ENCODE data around the gene SORBS1.

Gene SORBS1

DNA sequence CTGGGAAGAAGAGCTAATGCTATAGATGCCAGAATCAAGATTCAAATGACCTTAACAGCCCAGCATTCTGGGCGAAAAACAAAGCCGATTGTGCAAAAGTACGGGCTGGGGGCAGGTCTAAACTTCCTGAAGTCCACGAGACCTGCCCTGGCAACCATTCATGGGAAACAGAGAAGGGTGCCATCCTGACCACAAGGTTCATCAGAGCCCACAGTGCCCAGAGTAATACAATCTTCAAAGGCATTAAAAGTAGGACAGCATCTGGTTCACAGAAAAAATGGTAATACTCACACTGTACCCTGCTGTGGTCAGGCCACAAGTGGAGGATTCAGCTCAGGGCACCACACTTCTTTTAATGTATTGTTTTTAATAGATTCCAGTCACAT lies 36.1 kb downstream of the SORBS1 start:
- no peak for DNase-seq
- TF ChIP-seq GATA1 (IDR thresholded peaks at IDR 0.05; ENCODE audit: low read depth, low read length) = no peak

DNA sequence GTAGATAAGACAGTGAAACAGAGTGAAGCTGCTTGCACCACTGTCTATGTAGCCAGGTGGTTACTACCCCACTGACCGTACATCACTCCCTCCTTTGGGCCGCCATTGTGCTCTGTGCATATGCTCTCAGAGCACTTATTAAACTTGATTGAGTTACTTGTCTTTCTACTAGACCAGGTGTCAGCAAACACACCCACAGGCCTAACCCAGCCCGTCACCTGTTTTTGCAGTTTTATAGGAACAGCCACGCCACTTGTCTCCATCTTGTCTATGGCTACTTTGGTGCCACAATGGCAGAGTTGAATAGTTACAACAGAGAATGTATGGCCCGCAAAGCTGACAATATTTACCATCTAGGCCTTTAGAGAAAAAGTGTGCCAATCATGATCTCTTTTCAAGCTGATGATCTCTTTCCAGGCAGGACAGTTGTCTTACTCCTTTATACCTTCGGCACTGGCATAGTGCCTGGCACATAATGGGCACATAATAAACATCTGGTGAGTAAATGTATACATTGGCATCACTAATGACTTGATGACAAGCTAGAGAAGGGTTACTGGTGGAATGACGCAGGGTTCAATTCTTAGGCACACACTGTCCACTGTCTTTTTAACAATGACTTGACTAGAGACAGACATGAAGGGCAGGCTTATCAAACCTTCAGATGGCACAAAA lies 36.7 kb downstream of the SORBS1 start:
- TF ChIP-seq GATA1 (IDR thresholded peaks at IDR 0.05; ENCODE audit: low read depth, low read length) (no peak), POLR2A (IDR thresholded peaks at IDR 0.05; ENCODE audit: low read length) (no peak)
- no peak for DNase-seq

DNA sequence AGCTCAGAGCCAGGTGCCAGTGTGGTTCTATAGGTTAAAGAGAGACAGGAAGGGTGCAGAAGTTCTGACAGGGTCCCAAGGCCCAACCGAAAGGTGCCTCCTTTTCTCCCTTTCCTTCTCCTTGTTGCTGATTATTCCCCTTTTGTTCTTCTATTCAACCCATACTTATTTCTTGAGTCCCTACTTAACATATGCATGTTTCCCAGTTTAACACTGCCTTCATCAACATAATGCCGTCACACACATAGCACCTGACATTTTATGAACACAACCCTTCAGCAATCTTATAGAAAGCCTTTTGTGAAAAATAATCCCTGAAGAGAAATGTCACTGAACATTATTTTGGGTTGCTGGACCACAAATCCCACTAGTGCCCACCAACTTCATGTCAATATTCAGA lies 39.1 kb downstream of the SORBS1 start:
- no peak for TF ChIP-seq GATA1 (IDR thresholded peaks at IDR 0.05; ENCODE audit: low read depth, low read length)
- TF ChIP-seq POLR2A (IDR thresholded peaks at IDR 0.05; ENCODE audit: low read length) = no peak
- no peak for DNase-seq

DNA sequence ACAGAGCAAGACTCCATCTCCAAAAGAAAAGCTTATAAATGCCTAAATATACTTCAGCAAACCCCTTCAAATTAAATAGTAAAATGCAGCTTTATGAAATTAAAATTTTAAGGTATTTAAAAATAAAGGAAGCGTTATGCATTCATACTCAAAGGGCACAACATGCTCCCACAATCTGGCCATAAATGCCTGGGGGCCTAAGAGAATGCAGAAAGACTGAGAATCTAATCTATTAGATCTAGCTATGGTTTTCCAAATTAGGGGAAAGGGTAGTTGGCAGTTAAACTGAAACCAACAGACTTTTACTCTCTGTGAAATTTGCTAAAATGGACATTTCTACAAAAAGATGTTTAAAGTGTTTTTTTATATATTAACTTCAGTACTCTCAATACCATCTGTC lies 40.6 kb downstream of the SORBS1 start:
- no peak for DNase-seq
- TF ChIP-seq GATA1 (IDR thresholded peaks at IDR 0.05; ENCODE audit: low read depth, low read length) (no peak), POLR2A (IDR thresholded peaks at IDR 0.05; ENCODE audit: low read length) (no peak)

DNA sequence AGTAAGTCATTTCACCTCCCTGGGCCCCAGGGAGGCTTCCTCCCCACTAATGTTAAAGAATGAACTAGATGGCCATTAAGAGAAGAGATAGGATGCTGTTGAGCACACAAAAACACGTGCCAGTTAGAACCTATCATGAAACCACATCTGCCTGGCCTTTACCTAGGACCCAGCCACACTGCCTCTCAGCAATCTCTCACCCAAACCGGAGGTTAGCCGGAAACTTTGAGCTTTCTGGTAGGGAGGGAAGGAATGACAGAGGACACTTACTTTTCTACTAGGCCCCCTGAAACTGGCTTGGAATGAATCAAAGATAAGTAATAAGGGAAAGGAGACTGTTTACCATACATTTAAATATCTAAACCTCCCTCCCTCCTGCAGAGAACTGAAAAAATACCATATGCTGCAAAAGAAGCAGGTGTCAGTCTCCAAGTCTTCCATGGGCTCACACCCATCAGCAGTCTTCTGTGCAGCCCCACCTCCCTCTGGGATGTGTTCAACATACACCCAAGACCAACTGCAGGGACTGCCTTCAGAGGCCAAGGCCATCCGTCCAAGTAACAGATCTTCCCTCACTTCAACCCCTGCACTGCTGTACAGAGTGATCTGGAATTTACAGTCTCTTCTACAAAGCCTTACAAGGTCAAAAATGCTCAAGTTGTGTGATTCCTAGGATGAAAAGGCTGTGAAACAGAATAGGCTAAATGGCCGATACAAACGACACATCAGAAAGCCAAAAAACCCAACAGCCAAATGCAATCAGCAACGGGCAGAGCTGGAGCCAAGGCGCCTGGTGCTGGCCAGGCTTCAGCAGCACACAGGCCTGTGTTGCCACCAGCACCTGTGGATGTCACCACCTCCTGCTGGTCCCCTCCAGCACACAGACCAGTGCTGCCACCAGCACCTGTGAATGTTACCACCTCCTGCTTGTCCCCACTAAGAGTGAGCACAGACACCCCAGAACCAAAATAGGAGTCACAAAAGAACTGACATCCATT lies 42.4 kb downstream of the SORBS1 start:
- TF ChIP-seq POLR2A (IDR thresholded peaks at IDR 0.05; ENCODE audit: low read length) (no peak), GATA1 (IDR thresholded peaks at IDR 0.05; ENCODE audit: low read depth, low read length) (no peak)

DNA sequence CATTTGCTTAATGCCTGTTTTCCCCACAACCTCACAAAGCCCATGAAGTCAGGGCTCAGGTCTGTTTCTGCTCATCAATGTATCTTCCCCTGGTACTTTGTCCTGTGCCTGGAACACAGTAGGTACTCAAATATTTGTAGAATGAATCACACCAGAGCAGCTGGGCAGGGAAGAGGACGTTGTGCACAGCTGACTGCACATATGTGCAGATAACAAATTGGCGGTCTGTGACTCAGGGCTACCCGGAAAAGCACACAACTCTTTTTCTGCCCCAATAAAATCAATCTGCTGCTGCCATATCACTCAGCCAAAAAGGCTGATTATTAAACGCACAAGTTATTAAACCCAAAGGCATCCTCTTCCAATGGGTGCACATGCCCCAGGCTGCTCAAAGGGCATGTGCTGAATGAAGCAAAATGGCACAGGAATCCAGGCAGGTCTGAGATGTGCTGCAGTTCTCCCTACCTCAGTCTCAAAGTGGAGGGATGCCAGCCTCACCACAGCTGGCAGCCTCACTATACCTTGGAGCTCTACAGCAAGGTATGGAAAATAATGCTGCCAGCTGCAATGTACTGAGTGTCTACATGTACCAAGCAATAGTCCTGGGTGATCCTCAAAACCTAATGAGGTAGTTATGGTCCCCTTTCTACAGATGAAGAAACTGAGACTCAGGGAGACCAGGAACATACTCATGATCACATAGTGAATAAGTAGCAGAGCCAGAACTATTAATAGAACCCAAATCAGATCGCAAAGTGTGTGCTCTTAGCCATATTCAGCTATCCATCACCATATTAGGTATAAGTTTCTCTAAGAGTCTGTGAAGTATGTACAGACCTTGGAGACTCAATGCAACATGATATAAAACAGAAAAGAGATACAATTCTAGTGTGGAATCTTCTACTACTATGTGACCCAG lies 43.4 kb downstream of the SORBS1 start:
- TF ChIP-seq GATA1 (IDR thresholded peaks at IDR 0.05; ENCODE audit: low read depth, low read length) = no peak
- no peak for TF ChIP-seq POLR2A (IDR thresholded peaks at IDR 0.05; ENCODE audit: low read length)
- DNase-seq = peak; percentile 87

More for the DNA sequence above, 42.4 kb downstream of the SORBS1 start:
- peak; percentile 37 to 41 for DNase-seq

DNA sequence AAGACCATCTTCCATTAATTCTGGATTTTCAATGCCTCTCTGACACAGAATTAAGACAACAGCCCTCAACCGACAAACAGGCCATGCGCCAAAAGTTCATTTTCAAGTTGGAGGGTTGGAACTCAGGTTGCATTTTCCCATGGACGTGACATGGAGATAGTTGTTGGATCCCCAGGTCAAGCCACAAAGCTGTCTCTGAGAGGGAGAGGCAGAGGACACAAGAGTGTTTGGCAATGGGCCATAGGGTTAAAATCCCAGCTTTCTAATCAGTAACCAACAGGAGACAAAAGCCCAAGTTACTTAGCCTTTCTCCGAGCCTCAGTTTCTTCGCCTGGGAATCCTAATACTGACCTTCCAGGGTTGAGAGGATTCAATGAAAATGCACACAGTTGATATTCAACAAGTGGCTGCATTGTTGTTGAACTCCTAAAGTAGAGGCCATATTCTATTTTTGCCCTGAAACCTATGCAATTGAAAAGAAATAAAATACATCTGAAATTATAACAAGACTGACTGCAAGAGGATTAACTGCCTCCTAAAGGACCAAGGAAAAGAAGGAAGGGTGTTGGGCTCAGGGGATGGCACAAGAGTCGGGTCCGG lies 44.3 kb downstream of the SORBS1 start:
- DNase-seq = peak; percentile 17 to 28
- no peak for TF ChIP-seq GATA1 (IDR thresholded peaks at IDR 0.05; ENCODE audit: low read depth, low read length)
- no peak for TF ChIP-seq POLR2A (IDR thresholded peaks at IDR 0.05; ENCODE audit: low read length)

DNA sequence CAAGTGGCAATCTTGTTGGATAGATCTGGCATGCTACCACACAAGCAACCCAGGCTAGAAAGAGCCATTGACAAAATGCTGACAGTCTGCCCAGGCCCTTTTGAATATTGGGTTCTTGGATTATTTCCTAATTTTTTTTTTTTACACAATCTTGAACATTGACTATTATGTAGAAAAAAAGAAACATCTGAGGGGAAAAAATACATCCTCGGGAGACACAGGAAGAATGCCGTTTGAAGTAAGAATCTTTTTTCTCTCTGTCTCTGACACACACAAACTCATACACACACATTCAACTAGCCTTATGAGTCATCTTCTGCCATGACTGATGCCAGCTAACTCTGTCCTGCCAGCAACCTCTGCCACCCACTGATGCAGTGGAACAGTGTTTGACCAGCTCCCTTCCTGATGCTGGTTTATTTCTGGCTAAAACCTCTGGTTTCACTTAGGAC lies 47.2 kb downstream of the SORBS1 start:
- no peak for DNase-seq
- TF ChIP-seq POLR2A (IDR thresholded peaks at IDR 0.05; ENCODE audit: low read length) (no peak), GATA1 (IDR thresholded peaks at IDR 0.05; ENCODE audit: low read depth, low read length) (no peak)

DNA sequence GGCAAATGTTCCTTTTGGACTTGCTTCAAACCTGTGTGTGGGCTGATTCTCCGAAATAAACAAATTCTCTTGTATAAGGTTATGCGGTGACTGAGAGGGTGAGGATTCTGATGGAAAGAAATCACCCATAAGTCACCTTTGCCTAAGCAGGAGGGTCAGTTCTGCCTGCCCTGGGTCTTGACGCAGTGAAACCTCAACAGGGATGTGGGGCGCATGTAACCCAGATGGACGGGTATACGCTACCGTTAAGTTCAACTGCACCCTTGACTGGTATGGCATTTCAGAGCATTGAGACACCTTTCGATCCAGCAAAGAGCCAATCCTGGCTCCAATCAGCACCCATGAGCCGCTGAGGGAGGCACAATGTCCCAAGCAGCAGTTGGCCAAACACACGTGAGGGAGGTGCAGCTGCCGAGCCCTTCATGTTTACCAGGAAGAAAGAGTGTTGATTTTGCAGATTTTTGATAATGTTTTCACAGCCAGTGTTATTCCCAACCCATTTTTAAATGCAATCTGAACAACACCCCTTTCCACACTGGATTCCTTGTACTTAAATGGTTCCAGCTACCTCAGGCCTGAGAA lies 48.1 kb downstream of the SORBS1 start:
- no peak for DNase-seq
- TF ChIP-seq POLR2A (IDR thresholded peaks at IDR 0.05; ENCODE audit: low read length) (no peak), GATA1 (IDR thresholded peaks at IDR 0.05; ENCODE audit: low read depth, low read length) (no peak)

DNA sequence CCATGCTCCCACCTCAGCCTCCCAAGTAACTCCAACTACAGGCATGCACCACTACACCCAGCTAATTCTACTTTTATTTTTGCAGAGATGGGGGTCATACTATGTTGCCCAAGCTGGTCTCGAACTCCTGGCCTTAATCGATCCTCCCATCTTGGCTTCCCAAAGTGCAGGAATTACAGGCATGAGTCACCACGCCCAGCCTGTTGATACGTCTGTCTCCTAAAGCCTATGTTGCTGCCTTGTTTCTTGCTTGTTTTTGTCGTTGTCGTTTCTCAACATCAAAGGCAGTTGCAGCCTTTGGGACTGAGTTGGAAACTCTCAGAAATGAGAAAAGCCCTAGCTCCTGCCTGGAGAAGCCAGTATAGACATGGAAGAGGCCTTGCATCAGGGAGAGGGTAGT lies 49.9 kb downstream of the SORBS1 start:
- TF ChIP-seq POLR2A (IDR thresholded peaks at IDR 0.05; ENCODE audit: low read length) (no peak), GATA1 (IDR thresholded peaks at IDR 0.05; ENCODE audit: low read depth, low read length) (no peak)
- no peak for DNase-seq

DNA sequence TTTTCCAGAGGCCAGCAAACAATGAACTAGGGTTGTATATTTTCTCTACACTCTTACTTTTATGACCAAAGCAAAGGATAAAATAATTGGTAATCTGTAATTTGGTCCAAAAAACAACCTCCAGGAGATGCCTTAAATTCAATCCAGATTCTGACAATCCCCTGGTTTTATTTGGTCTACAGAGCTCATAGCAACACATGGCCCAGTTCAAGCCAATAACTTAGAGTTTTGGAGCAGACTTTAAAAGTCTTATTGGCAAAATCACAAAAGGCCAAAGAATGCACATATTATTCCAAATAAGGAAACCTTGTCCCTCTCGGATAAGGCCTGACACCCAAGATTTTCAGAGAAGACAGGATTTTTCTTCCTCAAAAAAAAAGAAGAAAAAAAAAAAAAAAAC lies 51.9 kb downstream of the SORBS1 start:
- DNase-seq = no peak
- no peak for TF ChIP-seq POLR2A (IDR thresholded peaks at IDR 0.05; ENCODE audit: low read length)
- no peak for TF ChIP-seq GATA1 (IDR thresholded peaks at IDR 0.05; ENCODE audit: low read depth, low read length)

DNA sequence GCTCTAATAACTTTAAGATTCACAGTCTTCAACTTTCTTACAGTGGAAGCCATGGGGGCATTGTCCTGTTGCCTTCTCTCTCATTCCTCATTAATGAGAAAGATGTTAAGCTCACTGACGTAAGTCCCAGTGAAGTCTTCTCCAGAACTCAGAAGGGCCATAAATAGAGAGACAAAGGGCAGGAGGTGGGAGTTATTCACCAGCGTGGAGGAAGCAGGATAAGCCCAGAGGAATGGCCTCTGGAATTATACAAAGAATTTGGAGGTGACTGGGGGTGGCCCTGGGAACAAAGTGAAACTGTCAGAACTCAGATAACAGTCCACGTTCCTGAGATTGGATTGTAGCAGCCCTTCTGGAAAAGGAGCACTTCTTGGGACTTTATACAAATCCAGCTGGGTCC lies 52.4 kb downstream of the SORBS1 start:
- DNase-seq = no peak
- TF ChIP-seq POLR2A (IDR thresholded peaks at IDR 0.05; ENCODE audit: low read length) (no peak), GATA1 (IDR thresholded peaks at IDR 0.05; ENCODE audit: low read depth, low read length) (no peak)
